SU-DHL-6 (cell line): Measurements from ENCODE around the gene PIK3R1.

Experiments
- EZH2phosphoT487 ChIP-seq: fragments of 200-600 bp; sonication (generic), shearing (Covaris generic); conservative IDR thresholded peaks from 2 replicates; pipeline ENCODE4 v1.6.1; 2018; ENCODE audit warnings: mild to moderate bottlenecking, antibody characterized with exemption, low read length, moderate library complexity, mixed read lengths
- TF ChIP-seq, protein P1 (sequence below): fragments of 200-600 bp; sonication (generic); IDR thresholded peaks from one replicate; pipeline ENCODE4 v1.5.1; 2017; ENCODE audit warnings: antibody characterized with exemption, mild to moderate bottlenecking, low read length, moderate library complexity; ENCODE audit not compliant: insufficient read depth, poor library complexity, severe bottlenecking

DNA sequence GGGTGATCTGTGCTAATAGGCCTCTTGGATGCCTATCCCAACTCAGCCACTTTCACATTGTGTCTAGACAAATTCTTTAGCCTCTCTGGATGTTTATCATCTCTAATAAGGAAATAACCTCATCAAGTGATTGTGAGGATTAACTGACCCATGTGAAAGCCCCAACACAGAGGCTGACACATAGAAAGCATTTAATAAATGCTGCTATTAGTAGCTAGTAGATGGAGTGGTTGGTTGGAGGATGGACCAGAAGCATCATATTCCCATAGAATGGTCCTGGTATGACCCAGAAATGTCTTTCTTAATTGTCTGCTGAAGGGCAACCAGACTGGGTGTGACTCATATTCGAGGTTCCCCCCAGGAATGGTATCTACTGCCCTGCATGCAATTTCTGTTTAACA lies 124.4 kb downstream of the PIK3R1 start:
- TF ChIP-seq, protein P1, sequence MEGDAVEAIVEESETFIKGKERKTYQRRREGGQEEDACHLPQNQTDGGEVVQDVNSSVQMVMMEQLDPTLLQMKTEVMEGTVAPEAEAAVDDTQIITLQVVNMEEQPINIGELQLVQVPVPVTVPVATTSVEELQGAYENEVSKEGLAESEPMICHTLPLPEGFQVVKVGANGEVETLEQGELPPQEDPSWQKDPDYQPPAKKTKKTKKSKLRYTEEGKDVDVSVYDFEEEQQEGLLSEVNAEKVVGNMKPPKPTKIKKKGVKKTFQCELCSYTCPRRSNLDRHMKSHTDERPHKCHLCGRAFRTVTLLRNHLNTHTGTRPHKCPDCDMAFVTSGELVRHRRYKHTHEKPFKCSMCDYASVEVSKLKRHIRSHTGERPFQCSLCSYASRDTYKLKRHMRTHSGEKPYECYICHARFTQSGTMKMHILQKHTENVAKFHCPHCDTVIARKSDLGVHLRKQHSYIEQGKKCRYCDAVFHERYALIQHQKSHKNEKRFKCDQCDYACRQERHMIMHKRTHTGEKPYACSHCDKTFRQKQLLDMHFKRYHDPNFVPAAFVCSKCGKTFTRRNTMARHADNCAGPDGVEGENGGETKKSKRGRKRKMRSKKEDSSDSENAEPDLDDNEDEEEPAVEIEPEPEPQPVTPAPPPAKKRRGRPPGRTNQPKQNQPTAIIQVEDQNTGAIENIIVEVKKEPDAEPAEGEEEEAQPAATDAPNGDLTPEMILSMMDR = no peak
- no peak for TF ChIP-seq EZH2phosphoT487
